Measurements from ENCODE around the gene AMPD3.

The AMPD3 gene

GRCh38 chr11:10488934-10489691, 34.0 kb downstream of the AMPD3 start:
- no peak for DNase-seq (ENCODE audit: low read depth)

DNA sequence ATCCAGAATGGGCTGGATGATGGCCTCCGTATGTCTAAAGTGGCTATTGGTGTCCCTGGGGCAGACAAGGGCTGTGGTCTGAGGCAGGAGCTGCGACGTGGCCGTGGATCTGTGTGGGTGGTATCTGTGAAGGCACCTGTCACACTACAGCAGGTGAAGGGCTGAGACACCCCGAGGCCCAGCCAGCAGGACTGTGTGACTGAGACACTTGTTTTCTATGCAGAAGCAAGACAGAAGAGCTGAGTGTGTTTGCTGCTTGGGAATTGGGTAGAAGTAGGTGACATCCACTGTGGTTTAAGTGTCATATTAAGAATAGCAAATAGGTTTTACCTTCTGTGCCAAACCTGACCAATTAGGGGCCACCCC, 35.0 kb downstream of the AMPD3 start:
- no peak for DNase-seq (ENCODE audit: low read depth)

GRCh38 chr11:10490398-10491241, 35.6 kb downstream of the AMPD3 start:
- DNase-seq (ENCODE audit: low read depth) = peak; percentile 97

DNA sequence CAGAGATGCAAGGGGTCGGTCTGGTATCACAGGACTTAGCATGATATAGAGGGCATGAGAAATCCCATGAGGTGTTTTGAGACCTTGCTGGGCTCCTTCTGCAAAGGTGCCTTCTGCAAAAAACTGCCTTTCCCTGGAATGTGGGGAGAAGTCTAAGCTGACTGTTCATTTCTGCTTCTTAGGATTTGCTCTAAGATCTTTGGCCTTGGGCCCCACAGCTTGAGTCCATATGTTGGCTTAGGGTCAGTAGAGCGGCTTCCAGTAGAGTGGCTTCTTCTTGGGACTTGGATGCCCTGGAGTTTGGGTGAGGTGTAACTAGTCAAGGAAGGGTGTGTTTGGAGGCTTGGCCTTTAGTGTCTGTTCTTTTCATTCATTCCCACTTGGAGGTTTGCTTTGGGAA, 37.0 kb downstream of the AMPD3 start:
- DNase-seq (ENCODE audit: low read depth) = peak; percentile 14

GRCh38 chr11:10493041-10493663, 38.1 kb downstream of the AMPD3 start:
- DNase-seq (ENCODE audit: low read depth) = no peak

- DNase-seq (ENCODE audit: low read depth) = no peak
These were observed 39.8 kb downstream of the AMPD3 start for GRCh38 chr11:10494636-10495463.

GRCh38 chr11:10495464-10495786, 40.4 kb downstream of the AMPD3 start:
- DNase-seq (ENCODE audit: low read depth) = no peak

DNA sequence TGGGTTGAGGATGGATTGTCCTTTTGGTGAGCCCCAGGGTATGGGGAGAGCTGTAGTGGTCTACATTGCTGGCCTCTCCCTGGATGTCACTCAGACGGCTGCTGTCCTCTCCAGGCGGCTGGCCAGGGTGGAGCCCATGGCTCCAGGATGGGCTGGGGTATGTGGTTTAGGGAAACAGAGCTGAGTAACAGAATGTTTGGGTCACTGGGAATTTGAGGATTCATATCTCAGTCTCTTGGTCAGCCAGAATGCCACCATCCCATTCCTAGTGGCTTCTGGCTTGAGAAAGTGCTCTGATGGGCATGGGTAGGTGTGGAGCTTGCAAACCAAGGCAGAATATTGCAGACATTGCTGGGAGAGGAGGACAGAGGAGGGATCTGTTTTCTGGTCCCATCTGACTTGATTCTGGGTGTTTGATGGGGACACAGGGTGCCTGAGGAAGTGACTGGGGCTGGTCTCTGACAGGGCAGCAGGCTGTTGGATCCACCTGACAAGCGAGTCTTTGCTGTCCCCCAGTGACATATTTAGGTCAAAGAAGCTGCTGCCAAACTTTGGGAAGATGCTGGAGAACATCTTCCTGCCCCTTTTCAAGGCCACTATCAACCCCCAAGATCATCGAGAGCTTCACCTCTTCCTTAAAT, 41.4 kb downstream of the AMPD3 start:
- DNase-seq (ENCODE audit: low read depth) = no peak

DNA sequence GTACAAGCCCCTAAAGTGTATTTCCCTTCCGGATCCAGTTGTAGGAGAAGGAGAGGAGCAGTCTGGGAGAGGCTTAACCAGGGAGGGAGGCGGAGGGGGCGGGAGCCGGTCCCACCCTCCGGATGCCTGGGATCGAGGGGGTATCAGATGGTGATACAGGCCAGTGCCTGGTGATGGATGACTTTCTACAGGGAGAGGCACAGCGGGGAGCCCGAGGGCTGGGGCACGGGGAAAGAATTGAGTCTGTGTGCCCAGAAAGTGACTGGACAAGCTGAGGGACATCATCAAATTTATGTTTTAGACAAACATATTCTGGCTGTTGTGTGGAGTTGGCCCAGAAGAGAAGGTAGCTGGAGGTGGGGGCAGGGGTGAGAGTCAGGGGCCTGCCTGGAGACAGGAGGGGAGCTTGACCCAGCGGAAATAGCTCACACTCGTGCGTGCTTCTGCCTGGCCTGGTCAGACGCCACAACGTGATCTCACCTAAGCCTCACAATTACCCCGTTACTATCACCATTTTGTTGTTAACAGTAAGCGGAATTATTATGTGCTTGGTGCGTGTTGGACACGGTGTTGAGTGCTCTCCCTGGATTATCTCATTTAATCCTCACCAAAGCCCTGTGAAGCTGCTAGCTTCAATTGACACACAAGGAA, 42.4 kb downstream of the AMPD3 start:
- DNase-seq (ENCODE audit: low read depth) = no peak

- no peak for DNase-seq (ENCODE audit: low read depth)
These were observed 42.9 kb downstream of the AMPD3 start for GRCh38 chr11:10498022-10498400.

DNA sequence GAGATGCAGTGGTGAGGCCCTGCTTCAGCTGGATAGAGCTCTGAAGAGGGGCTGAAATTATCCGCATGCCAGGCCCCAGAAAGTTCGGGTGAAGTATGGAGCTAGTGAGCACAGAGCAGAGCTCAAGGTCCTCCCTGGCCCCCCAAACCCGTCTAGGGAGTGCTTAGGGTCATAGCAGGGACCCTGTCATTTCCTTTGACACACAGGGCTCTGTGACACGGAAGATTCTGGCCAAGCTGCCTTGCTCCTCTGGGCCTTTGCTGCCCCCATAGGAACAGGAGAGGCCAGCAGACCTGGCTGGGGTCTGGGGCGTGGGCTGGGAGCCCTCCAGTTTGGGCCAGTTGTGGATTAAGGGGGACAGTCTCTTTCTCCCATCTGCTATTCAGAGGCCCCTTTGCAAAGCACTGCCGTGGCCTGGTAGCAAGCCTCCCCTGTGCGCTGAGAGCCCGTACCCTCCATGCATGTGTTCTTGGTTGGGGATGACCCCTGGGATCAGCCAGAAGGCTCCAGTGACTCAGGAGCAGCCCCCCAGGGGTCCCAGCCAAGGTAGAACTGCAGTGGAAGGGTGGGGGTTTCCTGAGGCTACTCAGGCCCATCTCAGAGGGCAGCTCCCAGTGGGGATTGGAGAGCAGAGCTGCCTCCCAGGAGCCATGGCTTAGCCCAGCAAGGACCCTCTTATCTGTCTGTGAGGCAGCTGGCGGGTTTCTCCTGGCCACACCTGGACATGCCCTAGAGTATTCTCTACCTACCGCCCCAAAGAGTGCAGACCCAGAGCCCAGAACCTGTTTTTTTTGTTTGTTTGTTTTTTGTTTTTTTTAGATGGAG, 43.6 kb downstream of the AMPD3 start:
- DNase-seq (ENCODE audit: low read depth) = no peak

DNA sequence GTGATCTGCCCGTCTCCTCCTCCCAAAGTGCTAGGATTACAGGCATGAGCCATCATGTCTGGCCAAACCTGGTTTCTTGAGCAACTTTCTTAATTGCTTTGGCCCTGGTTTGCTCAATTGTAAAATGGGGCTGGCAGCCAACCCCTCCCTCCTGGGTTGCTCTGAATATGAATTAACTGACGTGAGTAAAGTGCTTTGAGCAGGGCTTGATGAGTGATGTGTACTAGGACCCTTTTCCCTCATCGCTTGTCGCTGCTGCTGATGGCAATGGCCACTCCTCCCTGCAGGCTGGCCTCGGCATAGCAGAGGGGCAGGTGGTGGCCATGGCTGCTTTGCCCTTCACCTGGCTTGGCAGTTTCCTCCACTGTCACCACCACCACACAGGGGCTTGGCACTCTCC, 44.4 kb downstream of the AMPD3 start:
- DNase-seq (ENCODE audit: low read depth) = peak; percentile 82

GRCh38 chr11:10499874-10500601, 45.0 kb downstream of the AMPD3 start:
- no peak for DNase-seq (ENCODE audit: low read depth)

DNA sequence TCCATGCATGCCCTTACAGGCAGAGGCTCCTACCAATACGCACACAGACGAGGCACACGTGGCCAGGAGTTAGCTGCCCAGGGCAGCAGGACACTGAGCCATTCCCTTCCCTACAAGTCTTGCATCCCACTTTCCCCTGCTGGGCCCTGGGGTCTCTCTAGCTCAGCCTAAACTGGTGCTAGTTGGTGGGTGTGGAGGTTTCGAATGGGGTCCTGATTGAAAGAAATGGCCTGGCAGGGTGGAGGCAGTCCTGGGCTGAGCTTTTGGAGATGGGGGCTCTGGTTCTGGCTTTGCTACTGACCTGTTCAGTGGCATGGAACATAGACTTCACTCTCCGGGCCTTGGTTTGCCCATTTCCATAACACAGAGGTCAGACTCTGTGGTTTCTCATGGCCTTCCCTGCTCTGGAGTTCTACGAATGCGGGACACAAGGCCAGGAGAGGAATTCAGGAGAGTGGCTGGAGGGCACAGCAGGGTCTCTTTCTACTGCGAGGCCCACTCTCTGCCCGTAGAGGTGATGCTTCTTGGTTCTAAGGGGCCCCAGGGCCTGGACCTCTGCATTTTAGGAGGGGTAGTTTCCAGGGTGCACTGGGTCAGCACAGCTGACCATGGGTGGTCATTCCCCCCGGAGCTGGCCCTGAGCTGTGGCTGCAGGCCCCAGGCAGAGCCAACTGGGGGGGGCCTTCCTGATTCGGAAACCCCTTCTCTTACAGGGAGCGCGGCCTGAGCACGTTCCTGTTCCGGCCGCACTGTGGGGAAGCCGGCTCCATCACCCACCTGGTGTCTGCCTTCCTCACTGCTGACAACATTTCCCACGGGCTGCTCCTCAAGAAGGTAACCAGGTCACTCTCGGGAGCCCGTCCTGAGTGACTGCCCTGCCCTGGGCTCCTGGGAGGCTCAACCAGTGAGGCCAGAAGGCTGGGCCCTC, 46.0 kb downstream of the AMPD3 start:
- no peak for DNase-seq (ENCODE audit: low read depth)

DNA sequence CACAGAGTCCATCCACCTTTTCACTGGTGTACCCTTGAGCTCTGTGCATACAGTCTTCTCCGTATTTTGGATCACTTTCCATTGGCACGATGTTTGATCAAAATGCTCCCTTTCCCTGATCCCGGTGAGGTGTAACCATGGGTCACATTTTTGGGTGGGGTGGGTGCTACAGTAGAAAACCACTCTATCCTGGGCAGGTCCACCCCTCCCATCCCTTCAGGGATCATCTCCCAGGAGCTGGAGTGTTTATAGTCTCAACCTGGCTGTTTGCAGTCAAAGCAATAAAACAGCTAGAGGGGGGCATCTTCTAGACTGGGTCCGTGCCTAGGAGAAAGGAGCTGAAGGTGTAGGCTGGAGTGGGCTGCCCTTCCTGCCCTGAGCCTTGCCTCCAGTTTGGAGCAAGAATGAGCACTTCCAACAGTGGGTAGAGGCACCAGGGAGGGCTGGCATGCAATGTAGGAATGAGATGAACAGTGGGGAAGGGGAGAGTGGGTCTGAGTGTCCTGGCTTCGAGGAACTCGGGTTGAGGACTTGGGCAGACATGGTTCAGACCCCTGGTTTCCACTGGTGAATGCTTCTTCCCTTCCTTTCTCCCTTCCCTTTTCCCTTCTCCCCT, 47.1 kb downstream of the AMPD3 start:
- no peak for DNase-seq (ENCODE audit: low read depth)

DNA sequence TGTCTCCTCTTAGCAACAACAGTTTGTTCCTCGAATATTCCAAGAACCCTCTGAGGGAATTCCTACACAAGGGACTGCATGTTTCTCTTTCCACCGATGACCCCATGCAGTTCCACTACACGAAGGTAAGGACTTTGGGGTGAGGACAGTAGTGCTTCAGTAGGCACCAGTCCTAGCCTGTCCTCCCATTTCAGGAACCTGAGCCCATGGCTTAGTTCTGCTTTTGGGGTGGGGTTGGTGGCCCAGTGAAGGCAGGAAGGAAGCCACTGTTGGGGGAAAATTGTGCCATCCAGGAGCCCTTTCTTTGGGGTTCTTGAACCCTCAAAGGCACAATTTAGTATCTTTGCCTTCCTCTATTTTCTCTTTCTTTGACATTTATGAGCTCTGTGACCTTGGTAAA, 47.7 kb downstream of the AMPD3 start:
- no peak for DNase-seq (ENCODE audit: low read depth)

- DNase-seq (ENCODE audit: low read depth) = no peak
These were observed 48.2 kb downstream of the AMPD3 start for GRCh38 chr11:10503221-10503620.
